ENCODE results near the gene PTPRH.

- no peak for TF ChIP-seq CTCF (conservative IDR thresholded peaks at IDR 0.05)
- no peak for TF ChIP-seq EZH2 (IDR thresholded peaks at IDR 0.05; ENCODE audit: low read depth)
Measured at GRCh38 chr19:55158423-55158822, 50.9 kb downstream of the PTPRH start.

All from PC-9 (cell line).